LNCaP clone FGC (cell line): ENCODE data around the gene OR13H1.
"Not testable (repeated sequence)": the region's sequence is repeated elsewhere in the genome, so short reads cannot be mapped to it uniquely, and the experiment has no call there.

Experiments used
- DNase-seq: peaks from one replicate; pipeline ENCODE4 v3.0.0-alpha.2; 2011; ENCODE audit warnings: low read depth
- H3K4me3 ChIP-seq: 2 replicates; pipeline ENCODE4 v1.5.1; 2011; ENCODE audit warnings: mild to moderate bottlenecking, low read depth, low read length, control low read depth
- CTCF ChIP-seq: IDR thresholded peaks from 2 replicates; pipeline ENCODE4 v1.5.1; 2012; ENCODE audit warnings: mild to moderate bottlenecking; ENCODE audit not compliant: control insufficient read depth, insufficient read depth; ENCODE audit errors: extremely low read depth

OR13H1 gene, protein sequence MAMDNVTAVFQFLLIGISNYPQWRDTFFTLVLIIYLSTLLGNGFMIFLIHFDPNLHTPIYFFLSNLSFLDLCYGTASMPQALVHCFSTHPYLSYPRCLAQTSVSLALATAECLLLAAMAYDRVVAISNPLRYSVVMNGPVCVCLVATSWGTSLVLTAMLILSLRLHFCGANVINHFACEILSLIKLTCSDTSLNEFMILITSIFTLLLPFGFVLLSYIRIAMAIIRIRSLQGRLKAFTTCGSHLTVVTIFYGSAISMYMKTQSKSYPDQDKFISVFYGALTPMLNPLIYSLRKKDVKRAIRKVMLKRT

GRCh38 chrX:131543774-131544173 is at the start of gene OR13H1:
TSS of gene OR13H1 (plus strand) at chrX:131544074. CDS start at chrX:131544074, 0 bp downstream.
- no peak for DNase-seq
- TF ChIP-seq CTCF, result no peak
- no peak within 1 kb of the TSS for H3K4me3 ChIP-seq

- not testable (repeated sequence) for H3K4me3 ChIP-seq, DNase-seq
Measured at GRCh38 chrX:131501556-131501955, 42.3 kb upstream of the OR13H1 start.

DNA sequence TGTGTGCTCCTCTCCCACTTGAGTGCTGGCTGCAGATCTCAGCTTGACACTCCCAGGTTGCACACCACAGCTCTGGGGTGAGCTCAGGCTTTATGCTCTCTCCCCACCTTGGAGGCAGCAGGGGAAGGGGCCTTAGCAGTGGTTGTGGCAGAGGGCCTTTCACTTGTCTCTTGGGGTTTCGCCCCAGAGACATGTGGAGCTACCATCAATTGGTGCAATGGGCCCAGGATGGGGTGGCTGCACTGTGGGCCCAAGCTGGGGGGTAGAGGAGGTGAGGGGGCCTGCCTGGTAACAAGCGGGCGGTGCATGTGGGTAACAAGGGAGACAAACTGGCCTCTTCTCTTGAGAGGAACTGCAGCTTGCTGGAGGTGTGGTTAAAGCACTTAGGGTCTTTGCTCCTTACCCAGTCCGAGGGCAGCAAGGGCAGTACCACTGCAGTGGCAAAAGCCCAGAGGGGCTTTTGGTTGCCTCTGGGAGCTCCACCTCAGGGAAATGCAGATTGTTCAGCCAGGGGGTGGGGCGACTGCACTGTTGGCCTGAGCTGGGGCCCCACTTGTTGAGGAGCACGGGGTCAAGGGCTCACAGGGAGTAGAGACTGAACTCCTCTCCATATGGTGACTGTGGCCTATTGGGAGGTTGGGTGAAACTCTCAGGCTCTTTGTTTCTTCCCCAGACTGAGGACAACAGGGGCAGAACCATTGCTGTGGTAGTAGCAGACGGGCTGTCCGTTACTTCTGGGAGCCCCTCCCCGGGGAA is 30.5 kb upstream of the OR13H1 start:
- DNase-seq, result no peak
- H3K4me3 ChIP-seq, result no peak overlapping the region
- TF ChIP-seq CTCF, result no peak

DNA sequence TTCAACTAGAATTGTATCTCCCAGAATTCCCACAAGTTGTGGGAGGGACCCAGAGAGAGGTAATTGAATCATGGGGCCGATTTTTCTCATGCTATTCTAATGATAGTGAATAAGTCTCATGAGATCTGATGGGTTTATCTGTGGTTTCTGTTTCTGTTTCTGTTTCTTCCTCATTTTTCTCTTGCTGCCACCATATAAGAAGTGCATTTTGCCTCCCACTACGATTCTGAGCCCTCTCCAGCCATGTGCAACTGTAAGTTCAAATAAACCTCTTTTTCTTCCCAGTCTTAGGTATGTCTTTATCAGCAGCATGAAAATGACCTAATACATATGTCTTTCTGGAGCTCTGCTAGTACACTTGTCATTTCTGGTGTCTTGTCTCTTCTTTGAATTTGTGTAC is 22.1 kb upstream of the OR13H1 start:
- no peak for TF ChIP-seq CTCF
- no peak overlapping the region for H3K4me3 ChIP-seq
- DNase-seq, result no peak

DNA sequence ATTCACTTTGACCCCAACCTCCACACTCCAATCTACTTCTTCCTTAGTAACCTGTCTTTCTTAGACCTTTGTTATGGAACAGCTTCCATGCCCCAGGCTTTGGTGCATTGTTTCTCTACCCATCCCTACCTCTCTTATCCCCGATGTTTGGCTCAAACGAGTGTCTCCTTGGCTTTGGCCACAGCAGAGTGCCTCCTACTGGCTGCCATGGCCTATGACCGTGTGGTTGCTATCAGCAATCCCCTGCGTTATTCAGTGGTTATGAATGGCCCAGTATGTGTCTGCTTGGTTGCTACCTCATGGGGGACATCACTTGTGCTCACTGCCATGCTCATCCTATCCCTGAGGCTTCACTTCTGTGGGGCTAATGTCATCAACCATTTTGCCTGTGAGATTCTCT is 344 bp downstream of the OR13H1 start:
- TF ChIP-seq CTCF, result no peak
- no peak overlapping the region for H3K4me3 ChIP-seq
- no peak for DNase-seq

GRCh38 chrX:131549011-131549410 is 5.1 kb downstream of the OR13H1 start:
- DNase-seq, result no peak
- TF ChIP-seq CTCF, result no peak
- no peak overlapping the region for H3K4me3 ChIP-seq

- not testable (repeated sequence) for DNase-seq, H3K4me3 ChIP-seq
Measured at GRCh38 chrX:131552453-131552852, 8.6 kb downstream of the OR13H1 start.

DNA sequence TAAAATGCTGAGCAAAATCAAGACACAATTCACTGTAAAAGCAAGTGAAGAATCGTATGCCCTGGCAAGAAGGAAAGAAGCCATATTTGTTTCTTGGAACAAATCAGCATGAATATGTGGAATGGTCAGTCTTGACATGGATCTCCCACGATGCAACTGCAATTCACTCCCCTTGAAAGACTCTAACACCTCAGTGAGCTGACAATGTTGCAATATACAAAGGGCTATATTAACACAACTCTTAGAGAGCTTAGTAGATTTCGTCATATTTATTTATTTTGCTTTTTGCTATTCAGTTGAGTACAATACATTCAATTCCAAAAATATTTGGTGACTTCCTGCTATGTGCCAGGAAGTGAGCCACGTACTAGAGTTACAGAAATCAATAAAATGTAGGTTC is 14.7 kb downstream of the OR13H1 start:
- no peak overlapping the region for H3K4me3 ChIP-seq
- no peak for TF ChIP-seq CTCF
- no peak for DNase-seq
